WI38 (cell line): ENCODE data around the gene DNAJA4.

ENCODE experiments used
- H3K4me3 ChIP-seq: 2 replicates; pipeline ENCODE4 v1.5.1; 2011; ENCODE audit warnings: low read depth, mild to moderate bottlenecking, control low read depth, low read length
- CTCF ChIP-seq: IDR thresholded peaks from 2 replicates; pipeline ENCODE4 v1.5.1; 2012; ENCODE audit warnings: low read depth, mild to moderate bottlenecking, control low read depth, low read length

DNAJA4 gene

GRCh38 chr15:78314181-78314581 lies 49.8 kb downstream of the DNAJA4 start:
- H3K4me3 ChIP-seq, result no peak overlapping the region
- no peak for TF ChIP-seq CTCF

- no peak overlapping the region for H3K4me3 ChIP-seq
- TF ChIP-seq CTCF, result no peak
Observed at GRCh38 chr15:78315686-78316282, 51.4 kb downstream of the DNAJA4 start.

GRCh38 chr15:78316283-78317083 lies 52.1 kb downstream of the DNAJA4 start:
- H3K4me3 ChIP-seq, result no peak overlapping the region
- no peak for TF ChIP-seq CTCF

- TF ChIP-seq CTCF, result no peak
- no peak overlapping the region for H3K4me3 ChIP-seq
Observed at GRCh38 chr15:78317145-78317836, 52.9 kb downstream of the DNAJA4 start.

GRCh38 chr15:78319588-78319987 lies 55.2 kb downstream of the DNAJA4 start:
- no peak for TF ChIP-seq CTCF
- no peak overlapping the region for H3K4me3 ChIP-seq

- TF ChIP-seq CTCF, result no peak
- no peak overlapping the region for H3K4me3 ChIP-seq
Observed at GRCh38 chr15:78320183-78320582, 55.8 kb downstream of the DNAJA4 start.
